Fibroblast of mammary gland (primary cell): ENCODE results near the gene CWC27.

Source experiments
- DNase-seq: peaks from one replicate; pipeline ENCODE4 v3.0.0-alpha.2; 2010; ENCODE audit warnings: low read depth
- H3K4me3 ChIP-seq: 2 replicates; pipeline ENCODE4 v1.5.1; 2011; ENCODE audit warnings: low read depth, mild to moderate bottlenecking, low read length, moderate library complexity; ENCODE audit not compliant: control insufficient read depth
- CTCF ChIP-seq: conservative IDR thresholded peaks from 2 replicates; pipeline ENCODE4 v1.5.1; 2011; ENCODE audit warnings: low read depth, low read length, inconsistent platforms; ENCODE audit not compliant: control insufficient read depth, insufficient read depth

Gene CWC27

GRCh38 chr5:64794053-64794770, 25.5 kb downstream of the CWC27 start:
- DNase-seq, result no peak
- TF ChIP-seq CTCF, result no peak

GRCh38 chr5:64796301-64796700, 27.6 kb downstream of the CWC27 start:
- H3K4me3 ChIP-seq, result no peak overlapping the region
- no peak for TF ChIP-seq CTCF

More at GRCh38 chr5:64794053-64794770, 25.5 kb downstream of the CWC27 start:
- no peak overlapping the region for H3K4me3 ChIP-seq

GRCh38 chr5:64800926-64801325, 32.2 kb downstream of the CWC27 start:
- TF ChIP-seq CTCF, result no peak
- no peak for DNase-seq
- no peak overlapping the region for H3K4me3 ChIP-seq

More at GRCh38 chr5:64796301-64796700, 27.6 kb downstream of the CWC27 start:
- no peak for DNase-seq

- DNase-seq, result no peak
- TF ChIP-seq CTCF, result no peak
- H3K4me3 ChIP-seq, result no peak overlapping the region
Measured at GRCh38 chr5:64806537-64806936, 37.8 kb downstream of the CWC27 start.

GRCh38 chr5:64807520-64807919, 38.8 kb downstream of the CWC27 start:
- DNase-seq, result peak; percentile 14
- no peak overlapping the region for H3K4me3 ChIP-seq
- no peak for TF ChIP-seq CTCF

GRCh38 chr5:64811050-64811640, 42.4 kb downstream of the CWC27 start:
- peak; percentile 82 for TF ChIP-seq CTCF
- DNase-seq, result peak; percentile 79
- H3K4me3 ChIP-seq, result no peak overlapping the region
